ENCODE data around the gene KCNJ1.

DNA sequence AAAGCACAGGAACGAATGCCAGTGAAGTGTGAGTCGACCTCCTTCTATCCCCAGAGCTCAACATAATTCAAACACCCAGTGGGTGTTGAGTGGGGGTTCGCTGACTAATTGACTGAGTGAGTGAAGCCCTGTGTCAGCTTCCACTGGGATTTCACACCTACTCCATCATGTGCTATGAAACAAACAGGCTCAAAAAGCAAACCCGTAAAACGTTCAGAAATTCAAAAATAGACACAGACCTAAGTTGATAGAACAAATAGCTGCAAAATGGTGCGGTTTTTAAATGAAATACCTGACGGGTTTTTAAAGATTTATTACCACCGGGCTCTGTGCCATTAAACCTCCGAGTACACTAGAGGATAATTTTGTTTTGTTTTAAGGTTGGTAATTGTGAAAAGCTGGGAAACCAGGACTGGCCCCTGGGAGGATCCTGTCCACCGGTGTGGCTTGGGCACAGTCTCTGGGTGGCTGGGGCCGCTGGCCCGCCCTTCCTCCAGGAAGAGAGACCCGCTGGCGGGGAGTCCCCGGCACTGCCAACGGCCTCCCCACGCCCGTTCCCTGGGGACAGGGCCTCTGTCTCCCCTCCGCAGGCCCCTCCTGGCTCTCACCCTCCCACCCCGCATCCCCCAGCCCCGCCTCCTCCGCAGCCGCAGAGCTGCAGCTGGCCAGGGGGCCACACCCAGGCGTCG lies 37.7 kb upstream of the KCNJ1 start:
- TF ChIP-seq, protein P1, sequence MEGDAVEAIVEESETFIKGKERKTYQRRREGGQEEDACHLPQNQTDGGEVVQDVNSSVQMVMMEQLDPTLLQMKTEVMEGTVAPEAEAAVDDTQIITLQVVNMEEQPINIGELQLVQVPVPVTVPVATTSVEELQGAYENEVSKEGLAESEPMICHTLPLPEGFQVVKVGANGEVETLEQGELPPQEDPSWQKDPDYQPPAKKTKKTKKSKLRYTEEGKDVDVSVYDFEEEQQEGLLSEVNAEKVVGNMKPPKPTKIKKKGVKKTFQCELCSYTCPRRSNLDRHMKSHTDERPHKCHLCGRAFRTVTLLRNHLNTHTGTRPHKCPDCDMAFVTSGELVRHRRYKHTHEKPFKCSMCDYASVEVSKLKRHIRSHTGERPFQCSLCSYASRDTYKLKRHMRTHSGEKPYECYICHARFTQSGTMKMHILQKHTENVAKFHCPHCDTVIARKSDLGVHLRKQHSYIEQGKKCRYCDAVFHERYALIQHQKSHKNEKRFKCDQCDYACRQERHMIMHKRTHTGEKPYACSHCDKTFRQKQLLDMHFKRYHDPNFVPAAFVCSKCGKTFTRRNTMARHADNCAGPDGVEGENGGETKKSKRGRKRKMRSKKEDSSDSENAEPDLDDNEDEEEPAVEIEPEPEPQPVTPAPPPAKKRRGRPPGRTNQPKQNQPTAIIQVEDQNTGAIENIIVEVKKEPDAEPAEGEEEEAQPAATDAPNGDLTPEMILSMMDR (IDR thresholded peaks at IDR 0.05), result no peak
- TF ChIP-seq POLR2A (IDR thresholded peaks at IDR 0.05), result no peak
